HCT116 (cell line): ENCODE results near the gene NLN. TPM values are rescaled to one million over a fixed set of nuclear protein-coding genes. Genes with fewer than 3 reads are reported as not detected.

Experiments
- ATAC-seq: fragments of 200-7000 bp; cut with Tn5 transposase; 2 replicates; pipeline ENCODE4 v1.9.1; 2020; ENCODE audit warnings: mild to moderate bottlenecking, moderate library complexity
- BruUV-seq: library from RNA; stranded (reverse); fragments of 400-500 nt; replicated peaks from 2 replicates; lab custom pipeline; 2021; lab: Mats Ljungman, UMichigan
- CTCF ChIA-PET: fragments of 300-600 bp; sonication (Branson Sonifier 250); formaldehyde crosslinking; loops from one replicate; lab custom pipeline; 2021; ENCODE audit warnings: antibody characterized with exemption; lab: Charles Lee
- POLR2A ChIA-PET: fragments of 300-600, 350-600 bp; sonication (Branson Sonifier 250); formaldehyde crosslinking; loops from one replicate; lab custom pipeline; 2021; ENCODE audit warnings: antibody characterized with exemption; lab: Charles Lee
- RAD21 ChIA-PET, 2 experiments: fragments of 300-600 bp; sonication (Branson Sonifier 250); formaldehyde crosslinking; loops; one replicate each; lab custom pipeline; 2023; ENCODE audit warnings: low total read pairs in 2 of 2; ENCODE audit not compliant: uncharacterized antibody in 2 of 2, unreplicated experiment in 2 of 2, low non-redundant PET in 1 of 2; lab: Charles Lee
- DNase-seq: peaks from one replicate; pipeline ENCODE4 v3.0.0-alpha.2; 2010; ENCODE audit warnings: low read depth, low spot score
- H2AFZ ChIP-seq: fragments of 200-600 bp; shearing (Covaris generic), sonication (generic); 2 replicates; pipeline ENCODE4 v1.6.1; 2017; ENCODE audit warnings: low read depth, mixed run types, mixed read lengths, antibody characterized with exemption, low read length; ENCODE audit not compliant: poor library complexity, severe bottlenecking
- H3K27ac ChIP-seq: 2 replicates; pipeline ENCODE4 v1.5.1; 2012; ENCODE audit warnings: low read depth, low read length
- H3K27me3 ChIP-seq: fragments of 200-600 bp; sonication (generic); 2 replicates; pipeline ENCODE4 v1.6.1; 2016; ENCODE audit warnings: mixed run types, low read length, mixed read lengths; ENCODE audit not compliant: insufficient read depth
- H3K36me3 ChIP-seq, 2 experiments: fragments of 200-500 bp in 1 of 2; fragments of 200-600 bp in 1 of 2; sonication (Bioruptor generic) in 1 of 2; sonication (generic) in 1 of 2; 2 replicates each; pipeline versions ENCODE4 v1.5.1 to v1.6.1; 2014 to 2016; ENCODE audit warnings: low read length in 2 of 2, inconsistent platforms in 1 of 2, mixed read lengths in 1 of 2, mixed run types in 1 of 2; ENCODE audit not compliant: insufficient read depth in 2 of 2, control insufficient read depth in 1 of 2
- H3K4me1 ChIP-seq, 2 experiments: fragments of 200-600 bp in 1 of 2; sonication (generic) in 1 of 2; 2 replicates each; pipeline versions ENCODE4 v1.5.1 to v1.6.1; 2012 to 2017; ENCODE audit warnings: low read length in 2 of 2, inconsistent platforms in 1 of 2, mild to moderate bottlenecking in 1 of 2, mixed read lengths in 1 of 2, mixed run types in 1 of 2, moderate library complexity in 1 of 2; ENCODE audit not compliant: insufficient read depth in 2 of 2, control insufficient read depth in 1 of 2
- H3K4me2 ChIP-seq: fragments of 200-600 bp; sonication (generic); 2 replicates; pipeline ENCODE4 v1.6.1; 2017; ENCODE audit warnings: mixed run types, low read length, mixed read lengths
- H3K4me3 ChIP-seq, 2 experiments: fragments of 200-600 bp in 1 of 2; sonication (generic) in 1 of 2; replicated peaks in 1 of 2; 2 replicates each; pipeline ENCODE4 v1.5.1; 2011 to 2016; ENCODE audit warnings: low read length in 2 of 2, control low read depth in 1 of 2, low read depth in 1 of 2, mild to moderate bottlenecking in 1 of 2, mixed read lengths in 1 of 2, mixed run types in 1 of 2
- H3K79me2 ChIP-seq: fragments of 200-600 bp; sonication (generic); 2 replicates; pipeline ENCODE4 v1.6.1; 2017; ENCODE audit warnings: mild to moderate bottlenecking, mixed run types, low read length, moderate library complexity, mixed read lengths; ENCODE audit not compliant: insufficient read depth
- H3K9ac ChIP-seq: fragments of 200-600 bp; sonication (generic); 2 replicates; pipeline ENCODE4 v1.6.1; 2016; ENCODE audit warnings: low read length, mixed read lengths
- H3K9me2 ChIP-seq: fragments of 200-600 bp; sonication (generic), shearing (Covaris generic); 2 replicates; pipeline ENCODE4 v1.6.1; 2017; ENCODE audit warnings: mixed run types, mild to moderate bottlenecking, moderate library complexity; ENCODE audit not compliant: insufficient read depth
- H3K9me3 ChIP-seq, 2 experiments: fragments of 200-500 bp in 1 of 2; fragments of 200-600 bp in 1 of 2; sonication (Bioruptor generic) in 1 of 2; sonication (generic) in 1 of 2; 2 replicates each; pipeline ENCODE4 v1.6.1; 2014 to 2017; ENCODE audit warnings: low read length in 2 of 2, mixed read lengths in 2 of 2, inconsistent platforms in 1 of 2, low read depth in 1 of 2, mild to moderate bottlenecking in 1 of 2, mixed run types in 1 of 2, moderate library complexity in 1 of 2; ENCODE audit not compliant: control insufficient read depth in 1 of 2, insufficient read depth in 1 of 2
- H4K20me1 ChIP-seq: fragments of 200-600 bp; sonication (generic), shearing (Covaris generic); 2 replicates; pipeline ENCODE4 v1.6.1; 2017; ENCODE audit warnings: mixed run types, mild to moderate bottlenecking, moderate library complexity; ENCODE audit not compliant: insufficient read depth
- ATF3 ChIP-seq: IDR thresholded peaks from 2 replicates; pipeline ENCODE4 v1.6.1; 2012
- CBX3 ChIP-seq: IDR thresholded peaks from 2 replicates; pipeline ENCODE4 v1.6.1; 2012; ENCODE audit warnings: low read depth
- CEBPB ChIP-seq: IDR thresholded peaks from 2 replicates; pipeline ENCODE4 v1.6.1; 2012; ENCODE audit warnings: low read depth
- CTCF ChIP-seq, 3 experiments: fragments of 200-600 bp in 1 of 3; sonication (generic) in 1 of 3; IDR thresholded peaks in 2 of 3; conservative IDR thresholded peaks in 1 of 3; 2 replicates each; pipeline ENCODE4 v1.5.1; 2012 to 2017; ENCODE audit warnings: low read depth in 2 of 3, low read length in 2 of 3, antibody characterized with exemption in 1 of 3, borderline replicate concordance in 1 of 3, control low read depth in 1 of 3, mild to moderate bottlenecking in 1 of 3, mixed read lengths in 1 of 3, mixed run types in 1 of 3, moderate library complexity in 1 of 3; ENCODE audit not compliant: insufficient read depth in 1 of 3
- EGR1 ChIP-seq: IDR thresholded peaks from 2 replicates; pipeline ENCODE4 v1.6.1; 2012; ENCODE audit warnings: low read depth
- ELF1 ChIP-seq: IDR thresholded peaks from 2 replicates; pipeline ENCODE4 v1.6.1; 2012; ENCODE audit warnings: low read depth, borderline replicate concordance
- EZH2phosphoT487 ChIP-seq: fragments of 200-600 bp; IDR thresholded peaks from 2 replicates; pipeline ENCODE4 v1.6.1; 2018; ENCODE audit warnings: antibody characterized with exemption, borderline replicate concordance
- JUND ChIP-seq: IDR thresholded peaks from 2 replicates; pipeline ENCODE4 v1.6.1; 2012
- POLR2A ChIP-seq: IDR thresholded peaks from 2 replicates; pipeline ENCODE4 v1.7.0; 2011; ENCODE audit warnings: borderline replicate concordance; ENCODE audit not compliant: insufficient read depth, insufficient read length; ENCODE audit errors: extremely low read depth
- POLR2AphosphoS5 ChIP-seq: IDR thresholded peaks from 2 replicates; pipeline ENCODE4 v1.6.1; 2011; ENCODE audit warnings: mild to moderate bottlenecking, low read depth, low read length, moderate library complexity
- RAD21 ChIP-seq: IDR thresholded peaks from 2 replicates; pipeline ENCODE4 v1.6.1; 2012; ENCODE audit warnings: low read depth, mild to moderate bottlenecking
- SP1 ChIP-seq: IDR thresholded peaks from 2 replicates; pipeline ENCODE4 v1.6.1; 2012; ENCODE audit warnings: low read depth
- ZBTB33 ChIP-seq: IDR thresholded peaks from 2 replicates; pipeline ENCODE4 v1.6.1; 2011; ENCODE audit warnings: mild to moderate bottlenecking, low read length, moderate library complexity; ENCODE audit not compliant: insufficient replicate concordance; ENCODE audit errors: extremely low read depth
- ZFX ChIP-seq: fragments of 450-650 bp; IDR thresholded peaks from 2 replicates; pipeline ENCODE4 v1.6.1; 2017
- ZNF274 ChIP-seq: fragments of 200-500 bp; sonication (Bioruptor generic); IDR thresholded peaks from 2 replicates; pipeline ENCODE4 v1.6.1; 2014; ENCODE audit warnings: mild to moderate bottlenecking, low read depth, low read length, inconsistent platforms
- intact Hi-C: fragments of 100-400 bp; cut with micrococcal nuclease; formaldehyde crosslinking; loops from 2 replicates; pipeline ENCODE4 v1.10.0; 2022
- total RNA-seq: library from RNA; stranded (reverse); gene quantifications from one replicate; pipeline ENCODE4 v1.2.1, GENCODE V29; 2021; ENCODE audit not compliant: unreplicated experiment

NLN gene
- total RNA-seq, 1 experiment from 2014 or later: 67.6 TPM

GRCh38 chr5:65750938-65751337 lies 28.9 kb downstream of the NLN start:
- CTCF ChIA-PET: no interaction called here
- Histone ChIP-seq H3K9me3 (no peaks in the 10 kb centered on the region), H3K36me3 (no peaks in the 10 kb centered on the region), H3K27me3 (no peaks in the 10 kb centered on the region), H3K9me2 (no peaks in the 10 kb centered on the region), H3K4me3 (no peak overlapping the region), H4K20me1 (no peaks in the 10 kb centered on the region; the same call in 1 of the 2 replicates), H3K9ac (no peak overlapping the region), H3K4me1 (no peaks in the 10 kb centered on the region), H2AFZ (no peak overlapping the region), H3K27ac (no peak overlapping the region), H3K4me2 (no peak overlapping the region), H3K79me2 (peaks cover 37% of the 10 kb centered on the region)
- RAD21 ChIA-PET: no interaction called here
- intact Hi-C loops: no loop called here
- POLR2A ChIA-PET: no interaction called here
- DNase-seq: no peak
- no peak for ATAC-seq
- TF ChIP-seq CBX3: no peak
- TF ChIP-seq EGR1: no peak
- TF ChIP-seq EZH2phosphoT487: no peak
- no peak for TF ChIP-seq ZBTB33
- no peak for TF ChIP-seq SP1
- TF ChIP-seq ZFX: no peak
- no peak for TF ChIP-seq ZNF274
- TF ChIP-seq CEBPB: no peak
- no peak for TF ChIP-seq POLR2A
- TF ChIP-seq RAD21: no peak
- TF ChIP-seq ATF3: no peak
- TF ChIP-seq CTCF (IDR thresholded peaks at IDR 0.05 in 2 of 3, conservative IDR thresholded peaks at IDR 0.05 in 1 of 3; ENCODE audit: borderline replicate concordance in 1 of 3, insufficient read depth in 1 of 3, low read depth in 2 of 3, low read length in 2 of 3): no peak
- no peak for TF ChIP-seq JUND
- no peak for TF ChIP-seq ELF1
- no peak for TF ChIP-seq POLR2AphosphoS5
- no TSS peak for BruUV-seq
